OCI-LY1 (cell line): ENCODE data around the gene YBEY.

Experiments
- H2AFZ ChIP-seq: fragments of 200-600 bp; sonication (generic), shearing (Covaris generic); 2 replicates; pipeline ENCODE4 v1.6.0; 2014; ENCODE audit warnings: antibody characterized with exemption, mild to moderate bottlenecking, low read length
- H3F3A ChIP-seq: fragments of 200-600 bp; sonication (generic), shearing (Covaris generic); 2 replicates; pipeline ENCODE4 v1.6.0; 2014; ENCODE audit warnings: mild to moderate bottlenecking, antibody characterized with exemption, low read length, moderate library complexity; ENCODE audit not compliant: insufficient read depth
- H3K27ac ChIP-seq: fragments of 200-600 bp; sonication (generic); 2 replicates; pipeline ENCODE4 v1.5.1; 2014; ENCODE audit warnings: low read length, mixed run types, mild to moderate bottlenecking, low read depth; ENCODE audit not compliant: poor library complexity, severe bottlenecking
- H3K27me3 ChIP-seq: fragments of 200-600 bp; sonication (generic); 2 replicates; pipeline ENCODE4 v1.6.0; 2014; ENCODE audit warnings: antibody characterized with exemption, mild to moderate bottlenecking, low read length, moderate library complexity; ENCODE audit not compliant: insufficient read depth
- H3K36me3 ChIP-seq: fragments of 200-600 bp; sonication (generic); 2 replicates; pipeline ENCODE4 v1.6.1; 2014; ENCODE audit warnings: mild to moderate bottlenecking, antibody characterized with exemption, low read length, moderate library complexity, mixed read lengths; ENCODE audit not compliant: insufficient read depth
- H3K4me1 ChIP-seq: fragments of 200-600 bp; sonication (generic); 2 replicates; pipeline ENCODE4 v1.5.1; 2014; ENCODE audit warnings: mild to moderate bottlenecking, low read length, moderate library complexity; ENCODE audit not compliant: insufficient read depth, severe bottlenecking
- H3K4me2 ChIP-seq: fragments of 200-600 bp; sonication (generic), shearing (Covaris generic); 2 replicates; pipeline ENCODE4 v1.6.1; 2014; ENCODE audit warnings: low read length
- H3K4me3 ChIP-seq: fragments of 200-600 bp; sonication (generic); 2 replicates; pipeline ENCODE4 v1.5.1; 2014; ENCODE audit warnings: low read length, low read depth, mild to moderate bottlenecking, mixed read lengths; ENCODE audit not compliant: poor library complexity, severe bottlenecking
- H3K79me2 ChIP-seq: fragments of 200-600 bp; shearing (Covaris generic); 2 replicates; pipeline ENCODE4 v1.6.1; 2016; ENCODE audit warnings: mixed run types, low read length, mixed read lengths; ENCODE audit not compliant: insufficient read depth
- H3K9ac ChIP-seq: fragments of 200-600 bp; sonication (generic), shearing (Covaris generic); 2 replicates; pipeline ENCODE4 v1.6.1; 2014; ENCODE audit warnings: mild to moderate bottlenecking, low read length, mixed read lengths
- H3K9me2 ChIP-seq: fragments of 200-600 bp; sonication (generic), shearing (Covaris generic); 2 replicates; pipeline ENCODE4 v1.6.1; 2014; ENCODE audit warnings: low read depth, mild to moderate bottlenecking, low read length, mixed read lengths
- H3K9me3 ChIP-seq: fragments of 200-600 bp; shearing (Covaris generic); 2 replicates; pipeline ENCODE4 v1.6.1; 2014; ENCODE audit warnings: low read length, mixed read lengths
- H4K20me1 ChIP-seq: fragments of 200-600 bp; sonication (generic), shearing (Covaris generic); 2 replicates; pipeline ENCODE4 v1.6.0; 2016; ENCODE audit warnings: mild to moderate bottlenecking, low read length; ENCODE audit not compliant: insufficient read depth
- EZH2 ChIP-seq: fragments of 200-600 bp; sonication (generic), shearing (Covaris generic); IDR thresholded peaks from 2 replicates; pipeline ENCODE4 v1.8.0; 2017; ENCODE audit warnings: borderline replicate concordance, mixed run types, mild to moderate bottlenecking, antibody characterized with exemption, low read length, moderate library complexity, mixed read lengths
- TF ChIP-seq, protein P1 (sequence below): fragments of 200-600 bp; sonication (generic), shearing (Covaris generic); IDR thresholded peaks from 2 replicates; pipeline ENCODE4 v1.5.1; 2017; ENCODE audit warnings: mild to moderate bottlenecking, antibody characterized with exemption, low read length, moderate library complexity, mixed read lengths

The YBEY gene

DNA sequence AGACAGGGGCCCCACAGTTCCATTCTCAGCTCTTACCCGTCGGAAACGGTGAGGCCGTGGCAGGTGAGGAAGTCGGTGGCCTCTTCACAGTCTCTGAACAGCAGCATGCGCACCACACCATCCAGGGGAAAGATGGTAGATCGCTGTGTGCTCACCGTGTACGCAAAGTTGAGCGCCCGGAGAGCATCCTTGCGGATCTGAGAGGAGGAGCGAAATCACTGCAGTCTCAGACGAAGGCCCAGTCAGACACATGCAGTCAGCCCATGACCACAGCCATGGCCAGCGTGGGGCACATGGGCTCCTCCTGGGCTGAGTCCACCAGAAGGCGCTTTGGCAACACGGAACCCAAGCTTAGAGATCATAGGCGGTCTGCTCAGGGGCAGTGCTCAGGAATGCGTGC, 19.2 kb upstream of the YBEY start:
- Histone ChIP-seq H3F3A (no peaks in the 10 kb centered on the region), H3K27me3 (no peaks in the 10 kb centered on the region), H3K9me3 (no peaks in the 10 kb centered on the region), H2AFZ (no peak overlapping the region), H3K4me2 (no peak overlapping the region), H3K36me3 (peaks cover 89% of the 10 kb centered on the region), H3K27ac (no peak overlapping the region), H3K79me2 (no peaks in the 10 kb centered on the region), H3K4me1 (no peaks in the 10 kb centered on the region), H3K4me3 (no peak overlapping the region), H4K20me1 (no peaks in the 10 kb centered on the region), H3K9me2 (no peaks in the 10 kb centered on the region), H3K9ac (no peak overlapping the region)
- TF ChIP-seq, protein P1, sequence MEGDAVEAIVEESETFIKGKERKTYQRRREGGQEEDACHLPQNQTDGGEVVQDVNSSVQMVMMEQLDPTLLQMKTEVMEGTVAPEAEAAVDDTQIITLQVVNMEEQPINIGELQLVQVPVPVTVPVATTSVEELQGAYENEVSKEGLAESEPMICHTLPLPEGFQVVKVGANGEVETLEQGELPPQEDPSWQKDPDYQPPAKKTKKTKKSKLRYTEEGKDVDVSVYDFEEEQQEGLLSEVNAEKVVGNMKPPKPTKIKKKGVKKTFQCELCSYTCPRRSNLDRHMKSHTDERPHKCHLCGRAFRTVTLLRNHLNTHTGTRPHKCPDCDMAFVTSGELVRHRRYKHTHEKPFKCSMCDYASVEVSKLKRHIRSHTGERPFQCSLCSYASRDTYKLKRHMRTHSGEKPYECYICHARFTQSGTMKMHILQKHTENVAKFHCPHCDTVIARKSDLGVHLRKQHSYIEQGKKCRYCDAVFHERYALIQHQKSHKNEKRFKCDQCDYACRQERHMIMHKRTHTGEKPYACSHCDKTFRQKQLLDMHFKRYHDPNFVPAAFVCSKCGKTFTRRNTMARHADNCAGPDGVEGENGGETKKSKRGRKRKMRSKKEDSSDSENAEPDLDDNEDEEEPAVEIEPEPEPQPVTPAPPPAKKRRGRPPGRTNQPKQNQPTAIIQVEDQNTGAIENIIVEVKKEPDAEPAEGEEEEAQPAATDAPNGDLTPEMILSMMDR, result no peak
- TF ChIP-seq EZH2, result no peak

DNA sequence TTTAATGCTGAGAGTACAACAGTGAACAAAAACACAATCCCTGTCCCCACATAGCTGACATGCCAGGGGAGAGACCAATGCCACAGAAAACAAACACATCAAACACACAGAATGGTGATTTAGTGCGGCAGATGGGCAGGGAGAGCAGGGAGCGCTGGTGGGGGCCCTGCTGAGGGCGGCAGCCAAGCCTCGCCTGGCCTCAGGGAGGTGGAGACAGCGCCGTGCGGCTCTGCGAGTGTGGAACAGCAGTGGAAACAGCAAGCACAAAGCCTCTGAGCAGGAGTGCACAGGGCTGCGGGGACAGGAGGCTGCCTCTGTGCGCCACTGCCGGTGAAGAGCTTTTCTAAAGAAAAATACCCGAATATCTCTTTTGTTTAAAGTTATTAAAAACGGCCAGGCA, 17.8 kb upstream of the YBEY start:
- no peak overlapping the region for H3K9ac ChIP-seq
- H3K9me2 ChIP-seq, result no peaks in the 10 kb centered on the region
- H3K4me3 ChIP-seq, result no peak overlapping the region
- TF ChIP-seq, protein P1, result no peak
- no peak for TF ChIP-seq EZH2
- H3K27ac ChIP-seq, result no peak overlapping the region
- H3K9me3 ChIP-seq, result no peaks in the 10 kb centered on the region
- no peak overlapping the region for H3K4me2 ChIP-seq
- H3F3A ChIP-seq, result no peaks in the 10 kb centered on the region
- H3K4me1 ChIP-seq, result no peaks in the 10 kb centered on the region
- H2AFZ ChIP-seq, result no peak overlapping the region
- no peaks in the 10 kb centered on the region for H3K79me2 ChIP-seq
- no peaks in the 10 kb centered on the region for H4K20me1 ChIP-seq
- peaks cover 92% of the 10 kb centered on the region for H3K36me3 ChIP-seq
- no peaks in the 10 kb centered on the region for H3K27me3 ChIP-seq

DNA sequence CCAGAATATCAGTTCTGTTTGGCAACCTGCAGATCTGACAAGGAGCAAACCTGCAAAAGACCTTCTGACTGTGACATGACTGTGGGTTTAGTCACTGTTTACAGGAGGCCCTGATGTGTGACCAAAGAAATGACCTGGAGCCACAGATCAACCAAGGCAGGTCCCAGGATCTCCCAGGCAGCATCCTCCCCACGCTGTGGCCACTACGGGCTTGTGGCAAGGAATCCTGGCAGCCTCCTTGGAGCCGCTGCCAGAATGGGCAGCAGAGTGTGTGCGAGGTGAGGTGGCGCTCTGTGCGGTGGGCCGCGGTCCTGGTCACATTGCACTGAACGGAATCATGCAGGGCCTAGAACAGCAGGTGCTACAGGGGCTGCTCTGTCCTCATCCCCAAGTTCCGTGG, 16.7 kb upstream of the YBEY start:
- no peaks in the 10 kb centered on the region for H3K79me2 ChIP-seq
- no peaks in the 10 kb centered on the region for H3K4me1 ChIP-seq
- no peaks in the 10 kb centered on the region for H4K20me1 ChIP-seq
- no peak overlapping the region for H2AFZ ChIP-seq
- H3K4me3 ChIP-seq, result no peak overlapping the region
- no peaks in the 10 kb centered on the region for H3F3A ChIP-seq
- no peaks in the 10 kb centered on the region for H3K9me2 ChIP-seq
- no peaks in the 10 kb centered on the region for H3K27me3 ChIP-seq
- H3K27ac ChIP-seq, result no peak overlapping the region
- H3K36me3 ChIP-seq, result peaks cover 94% of the 10 kb centered on the region
- H3K9ac ChIP-seq, result no peak overlapping the region
- no peak overlapping the region for H3K4me2 ChIP-seq
- TF ChIP-seq, protein P1, result no peak
- TF ChIP-seq EZH2, result no peak
- no peaks in the 10 kb centered on the region for H3K9me3 ChIP-seq
